Gastrocnemius medialis (tissue), 4 donors: ENCODE data around the gene GRM8. TPM values are rescaled to one million over a fixed set of nuclear protein-coding genes. Genes with fewer than 3 reads are reported as not detected.

Experiments
- ATAC-seq, 2 donors: fragments of 150-250 bp; one replicate each; pipeline ENCODE4 v1.9.1; 2016
- DNase-seq, 2 donors: peaks; one replicate each; pipeline ENCODE4 v3.0.0-alpha.2; 2019
- H3K27ac ChIP-seq, 4 donors: fragments of 200-600 bp; sonication (generic); 1 replicate in 1 of 4; 2 replicates in 3 of 4; pipeline ENCODE4 v1.5.1; 2016 to 2018; ENCODE audit warnings: mild to moderate bottlenecking in 2 of 4, moderate library complexity in 1 of 4
- H3K27me3 ChIP-seq, 3 donors: fragments of 200-600 bp; sonication (generic) in 2 of 3; 1 replicate in 1 of 3; 2 replicates in 2 of 3; pipeline versions ENCODE4 v1.5.1 to v1.6.0; 2016 to 2019; ENCODE audit warnings: mild to moderate bottlenecking in 1 of 3, moderate library complexity in 1 of 3
- H3K36me3 ChIP-seq, 2 donors: fragments of 200-600 bp; sonication (generic) in 1 of 2; one replicate each; pipeline ENCODE4 v1.5.1; 2017 to 2018
- H3K4me1 ChIP-seq, 2 donors: fragments of 200-600 bp; sonication (generic) in 1 of 2; one replicate each; pipeline ENCODE4 v1.5.1; 2016 to 2017; ENCODE audit warnings: mild to moderate bottlenecking in 2 of 2
- H3K4me3 ChIP-seq, 4 donors: fragments of 200-600 bp; sonication (generic) in 3 of 4; 1 replicate in 1 of 4; 2 replicates in 3 of 4; pipeline ENCODE4 v1.5.1; 2016 to 2019; ENCODE audit warnings: mild to moderate bottlenecking in 2 of 4
- H3K9me3 ChIP-seq, 3 donors: fragments of 200-600 bp; sonication (generic) in 2 of 3; 1 replicate in 1 of 3; 2 replicates in 2 of 3; pipeline ENCODE4 v1.5.1; 2016 to 2019
- POLR2A ChIP-seq, 2 donors: fragments of 450-650 bp; IDR thresholded peaks; one replicate each; pipeline ENCODE4 v1.6.1; 2017; ENCODE audit warnings: antibody characterized with exemption in 2 of 2, mild to moderate bottlenecking in 2 of 2, moderate library complexity in 2 of 2
- in situ Hi-C, 4 donors: fragments of 200-750 bp; cut with MboI; loops; one replicate each; pipeline versions ENCODE4 v1.15.0 to v1.8.0; 2017; ENCODE audit warnings: low sequenced_read_pairs in 4 of 4
- intact Hi-C: fragments of 100-400 bp; cut with DNase I; formaldehyde crosslinking; loops from one replicate; pipeline ENCODE4 v1.15.1; 2023; ENCODE audit warnings: low total_unique reads
- total RNA-seq, 4 donors: library from RNA; depleted of rRNA; stranded (reverse); fragments of >200 nt; gene quantifications; one replicate each; pipeline versions ENCODE4 v1.1.0 to v1.2.3, GENCODE V29; 2016
- TF ChIP-seq, protein P1 (sequence below), 5 experiments: fragments of 450-650 bp in 3 of 5; fragments of 200-600 bp in 2 of 5; sonication (generic) in 2 of 5; IDR thresholded peaks in 4 of 5; conservative IDR thresholded peaks in 1 of 5; 1 replicate in 4 of 5; 2 replicates in 1 of 5; pipeline ENCODE4 v1.5.1; 2016 to 2019; ENCODE audit warnings: antibody characterized with exemption in 5 of 5, mild to moderate bottlenecking in 3 of 5, moderate library complexity in 3 of 5

Gene GRM8
- total RNA-seq, 4 donors from 2014 or later = not detected

DNA sequence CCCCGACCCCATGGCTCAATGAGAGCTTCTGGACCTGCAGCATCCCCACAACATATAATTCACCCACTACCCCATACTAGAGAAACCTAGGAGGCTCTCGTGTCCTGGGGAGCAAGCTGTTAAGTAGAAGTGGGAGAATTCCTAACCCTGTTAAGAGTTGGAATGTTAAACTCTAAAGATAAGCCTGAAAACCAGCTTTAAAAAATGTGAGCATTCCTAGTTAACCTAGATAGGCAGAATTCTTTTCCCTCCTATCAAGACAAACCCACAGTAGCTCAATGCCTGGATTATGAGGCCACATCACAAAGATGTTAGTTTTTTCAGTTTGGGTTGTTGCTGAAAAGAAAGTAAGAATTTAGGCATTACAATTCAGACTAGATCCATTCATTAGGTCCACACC is 42.9 kb downstream of the GRM8 start:
- Histone ChIP-seq H3K4me1 (no peaks in the 10 kb centered on the region), H3K36me3 (no peaks in the 10 kb centered on the region), H3K9me3 (no peaks in the 10 kb centered on the region), H3K27ac (no peak overlapping the region), H3K4me3 (no peak overlapping the region), H3K27me3 (no peaks in the 10 kb centered on the region)
- DNase-seq (no peak), ATAC-seq (no peak)
- in situ Hi-C loops (no loop called here), intact Hi-C loops (no loop called here)
- TF ChIP-seq POLR2A (IDR thresholded peaks at IDR 0.05) = no peak
- TF ChIP-seq, protein P1, sequence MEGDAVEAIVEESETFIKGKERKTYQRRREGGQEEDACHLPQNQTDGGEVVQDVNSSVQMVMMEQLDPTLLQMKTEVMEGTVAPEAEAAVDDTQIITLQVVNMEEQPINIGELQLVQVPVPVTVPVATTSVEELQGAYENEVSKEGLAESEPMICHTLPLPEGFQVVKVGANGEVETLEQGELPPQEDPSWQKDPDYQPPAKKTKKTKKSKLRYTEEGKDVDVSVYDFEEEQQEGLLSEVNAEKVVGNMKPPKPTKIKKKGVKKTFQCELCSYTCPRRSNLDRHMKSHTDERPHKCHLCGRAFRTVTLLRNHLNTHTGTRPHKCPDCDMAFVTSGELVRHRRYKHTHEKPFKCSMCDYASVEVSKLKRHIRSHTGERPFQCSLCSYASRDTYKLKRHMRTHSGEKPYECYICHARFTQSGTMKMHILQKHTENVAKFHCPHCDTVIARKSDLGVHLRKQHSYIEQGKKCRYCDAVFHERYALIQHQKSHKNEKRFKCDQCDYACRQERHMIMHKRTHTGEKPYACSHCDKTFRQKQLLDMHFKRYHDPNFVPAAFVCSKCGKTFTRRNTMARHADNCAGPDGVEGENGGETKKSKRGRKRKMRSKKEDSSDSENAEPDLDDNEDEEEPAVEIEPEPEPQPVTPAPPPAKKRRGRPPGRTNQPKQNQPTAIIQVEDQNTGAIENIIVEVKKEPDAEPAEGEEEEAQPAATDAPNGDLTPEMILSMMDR (IDR thresholded peaks at IDR 0.05 in 4 of 5, conservative IDR thresholded peaks at IDR 0.05 in 1 of 5) = no peak

DNA sequence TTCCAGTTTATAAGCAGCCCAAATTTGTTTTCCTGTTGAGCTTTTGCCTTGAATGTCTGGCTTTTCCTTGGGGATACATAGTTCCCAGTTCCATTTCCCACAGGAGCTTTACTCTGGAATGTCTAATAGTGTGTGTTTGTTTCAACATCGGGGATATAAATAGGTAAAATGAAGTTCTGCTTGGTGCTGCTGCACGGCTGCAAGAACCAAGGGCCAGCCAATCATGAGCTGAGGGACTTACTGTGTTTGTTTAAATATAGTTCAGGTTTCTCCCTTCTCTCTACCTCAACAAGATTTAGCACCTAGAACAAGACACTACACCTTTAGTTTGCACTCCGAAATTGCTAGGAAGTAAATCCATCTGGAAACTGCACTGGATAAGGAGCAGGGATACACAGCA is 43.9 kb downstream of the GRM8 start:
- H3K36me3 ChIP-seq = no peaks in the 10 kb centered on the region
- intact Hi-C loops = no loop called here
- ATAC-seq = no peak
- no peaks in the 10 kb centered on the region for H3K4me1 ChIP-seq
- no peaks in the 10 kb centered on the region for H3K27me3 ChIP-seq
- H3K27ac ChIP-seq = no peak overlapping the region
- DNase-seq = no peak
- no peak for TF ChIP-seq POLR2A (IDR thresholded peaks at IDR 0.05)
- TF ChIP-seq, protein P1 (IDR thresholded peaks at IDR 0.05 in 4 of 5, conservative IDR thresholded peaks at IDR 0.05 in 1 of 5) = no peak
- no peak overlapping the region for H3K4me3 ChIP-seq
- no peaks in the 10 kb centered on the region for H3K9me3 ChIP-seq
- in situ Hi-C loops = no loop called here

DNA sequence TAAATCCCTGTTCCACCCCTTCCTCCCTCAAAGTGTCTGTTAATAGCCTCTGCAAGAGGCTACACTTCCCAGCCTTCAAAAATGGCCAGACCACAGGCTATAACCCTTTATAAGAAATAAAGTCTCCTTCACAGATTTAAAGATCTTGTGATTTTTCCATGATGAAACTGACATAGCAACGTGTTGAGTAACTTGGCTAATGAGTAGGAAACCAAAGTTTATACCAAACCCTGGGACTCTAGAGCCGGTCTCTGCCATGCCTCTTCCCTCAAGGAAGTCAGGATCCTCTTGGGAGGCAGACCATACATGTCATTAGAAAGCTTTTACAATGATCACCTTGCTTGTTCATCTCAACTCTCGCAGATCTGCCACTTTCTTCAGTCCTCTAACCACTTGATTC is 44.4 kb downstream of the GRM8 start:
- in situ Hi-C loops = no loop called here
- Histone ChIP-seq H3K36me3 (no peaks in the 10 kb centered on the region), H3K27me3 (no peaks in the 10 kb centered on the region), H3K27ac (no peak overlapping the region), H3K9me3 (no peaks in the 10 kb centered on the region), H3K4me1 (no peaks in the 10 kb centered on the region), H3K4me3 (no peak overlapping the region)
- intact Hi-C loops = no loop called here
- no peak for TF ChIP-seq POLR2A (IDR thresholded peaks at IDR 0.05)
- TF ChIP-seq, protein P1 (IDR thresholded peaks at IDR 0.05 in 4 of 5, conservative IDR thresholded peaks at IDR 0.05 in 1 of 5) = no peak
- no peak for ATAC-seq
- DNase-seq = no peak

DNA sequence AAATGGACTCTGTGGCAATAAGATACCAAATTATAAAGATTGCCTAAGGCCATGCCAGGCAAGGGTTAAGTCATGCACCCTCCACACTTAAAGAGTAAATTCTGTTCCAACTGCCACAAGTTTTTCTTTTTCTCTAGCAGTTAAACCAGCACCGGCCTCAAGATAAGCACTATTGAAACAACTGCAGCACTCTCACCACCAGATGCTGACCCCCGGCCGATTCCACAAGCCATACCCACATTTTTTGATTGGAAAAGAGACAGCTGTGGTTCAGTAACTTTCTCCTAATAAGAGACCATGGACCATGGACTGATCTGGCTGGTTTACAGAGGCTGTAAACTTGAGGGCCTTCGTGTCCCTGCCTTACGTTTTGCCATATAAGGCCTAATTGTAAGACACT is 44.9 kb downstream of the GRM8 start:
- H3K27me3 ChIP-seq = no peaks in the 10 kb centered on the region
- in situ Hi-C loops (no loop called here), intact Hi-C loops (no loop called here)
- H3K4me3 ChIP-seq = no peak overlapping the region
- H3K27ac ChIP-seq = no peak overlapping the region
- no peaks in the 10 kb centered on the region for H3K36me3 ChIP-seq
- no peak for DNase-seq
- no peaks in the 10 kb centered on the region for H3K9me3 ChIP-seq
- no peaks in the 10 kb centered on the region for H3K4me1 ChIP-seq
- no peak for ATAC-seq
- TF ChIP-seq POLR2A (IDR thresholded peaks at IDR 0.05) = no peak
- TF ChIP-seq, protein P1 (IDR thresholded peaks at IDR 0.05 in 4 of 5, conservative IDR thresholded peaks at IDR 0.05 in 1 of 5) = no peak

DNA sequence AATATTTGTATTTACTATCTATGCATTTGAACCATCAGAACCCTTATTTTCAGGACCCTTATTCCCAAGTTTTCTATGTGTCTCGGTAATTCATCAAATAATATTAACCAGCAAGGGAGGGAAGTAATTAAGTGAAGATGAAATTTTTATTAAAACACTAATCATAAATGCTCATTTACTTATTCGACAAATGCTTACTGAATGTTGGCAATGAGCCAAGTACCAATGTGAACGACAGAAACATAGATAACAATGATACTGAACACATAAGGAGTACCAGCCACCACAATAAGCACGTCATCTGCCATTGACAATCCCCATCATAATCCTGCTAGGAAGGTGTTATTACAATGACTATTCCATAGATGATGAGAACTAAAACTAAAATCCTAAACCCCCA is 45.5 kb downstream of the GRM8 start:
- ATAC-seq = no peak
- Histone ChIP-seq H3K36me3 (no peaks in the 10 kb centered on the region), H3K4me3 (no peak overlapping the region), H3K27me3 (no peaks in the 10 kb centered on the region), H3K27ac (no peak overlapping the region), H3K9me3 (no peaks in the 10 kb centered on the region), H3K4me1 (no peaks in the 10 kb centered on the region)
- TF ChIP-seq POLR2A (IDR thresholded peaks at IDR 0.05) = no peak
- TF ChIP-seq, protein P1 (IDR thresholded peaks at IDR 0.05 in 4 of 5, conservative IDR thresholded peaks at IDR 0.05 in 1 of 5) = no peak
- no peak for DNase-seq
- in situ Hi-C loops (no loop called here), intact Hi-C loops (no loop called here)
